Measurements from ENCODE around the gene PTPN1. TPM values are rescaled to one million over a fixed set of nuclear protein-coding genes. Genes with fewer than 3 reads are reported as not detected.
A peak's percentile ranks its signal among the peaks of the same experiment; 100 is the strongest.

The PTPN1 gene
- total RNA-seq, 3 donors from 2014 or later (not counting 1 experiment from before 2014, with no cell fraction given), result 52.9 to 64.5 (median 58.3) TPM

DNA sequence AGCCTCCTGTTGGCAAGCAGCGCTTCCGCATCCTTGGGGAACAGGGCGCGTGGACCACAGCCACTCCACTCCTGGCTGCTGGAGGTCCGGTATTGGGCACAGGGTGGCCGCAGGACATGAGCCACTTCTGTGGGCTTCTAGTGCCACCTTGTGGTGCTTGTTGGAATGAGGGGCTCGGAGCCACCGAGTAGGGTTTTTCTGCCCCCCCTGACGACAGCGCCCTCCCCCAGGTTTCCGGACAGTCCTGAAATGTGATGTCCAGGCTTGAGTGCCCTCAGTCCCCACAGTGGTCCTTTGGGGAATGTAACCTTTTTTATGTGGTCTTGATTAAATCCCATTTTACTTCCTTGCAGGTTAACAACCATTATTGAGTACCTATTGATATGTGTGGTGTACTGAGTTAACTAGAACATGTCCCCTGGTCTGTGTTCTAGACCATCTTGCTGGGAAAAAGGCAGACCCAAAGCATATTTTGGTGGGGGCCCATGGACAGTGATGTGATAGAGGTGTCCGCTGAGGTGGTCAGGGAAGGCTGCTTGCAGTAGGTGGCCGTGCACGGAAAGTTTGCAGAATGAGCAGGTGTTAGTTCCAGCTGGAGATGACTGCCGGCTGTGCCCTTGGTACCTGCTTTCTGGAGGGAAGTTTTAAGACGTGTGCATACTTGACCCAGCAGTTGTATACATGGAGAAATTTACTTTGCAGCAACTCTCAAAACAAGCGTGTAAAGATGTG is 70.0 kb downstream of the PTPN1 start:
- Mint-ChIP-seq H3K9me3 (no peaks in the 10 kb centered on the region), H3K4me3 (no peak overlapping the region), H3K36me3 (peaks cover 7% of the 10 kb centered on the region), H3K27me3 (ENCODE audit: low read depth in 2 of 2) (no peaks in the 10 kb centered on the region), H3K4me1 (peaks cover 0 to 12% of the 10 kb centered on the region in 2 donors), H3K27ac (no peak overlapping the region)
- DNase-seq, result peak; percentile 49 to 70
- Histone ChIP-seq H3K36me3 (ENCODE audit: control insufficient read depth, insufficient read depth, low read length) (peaks cover 80% of the 10 kb centered on the region), H3K9me3 (ENCODE audit: control insufficient read depth, insufficient read depth, low read length) (no peaks in the 10 kb centered on the region), H3K4me3 (ENCODE audit: low read length) (no peak overlapping the region), H3K27me3 (ENCODE audit: control insufficient read depth, insufficient read depth, low read length) (no peaks in the 10 kb centered on the region), H3K4me1 (ENCODE audit: control insufficient read depth, insufficient read depth, low read length) (no peaks in the 10 kb centered on the region), H3K27ac (ENCODE audit: low read length) (no peak overlapping the region)
- TF ChIP-seq, protein P1, sequence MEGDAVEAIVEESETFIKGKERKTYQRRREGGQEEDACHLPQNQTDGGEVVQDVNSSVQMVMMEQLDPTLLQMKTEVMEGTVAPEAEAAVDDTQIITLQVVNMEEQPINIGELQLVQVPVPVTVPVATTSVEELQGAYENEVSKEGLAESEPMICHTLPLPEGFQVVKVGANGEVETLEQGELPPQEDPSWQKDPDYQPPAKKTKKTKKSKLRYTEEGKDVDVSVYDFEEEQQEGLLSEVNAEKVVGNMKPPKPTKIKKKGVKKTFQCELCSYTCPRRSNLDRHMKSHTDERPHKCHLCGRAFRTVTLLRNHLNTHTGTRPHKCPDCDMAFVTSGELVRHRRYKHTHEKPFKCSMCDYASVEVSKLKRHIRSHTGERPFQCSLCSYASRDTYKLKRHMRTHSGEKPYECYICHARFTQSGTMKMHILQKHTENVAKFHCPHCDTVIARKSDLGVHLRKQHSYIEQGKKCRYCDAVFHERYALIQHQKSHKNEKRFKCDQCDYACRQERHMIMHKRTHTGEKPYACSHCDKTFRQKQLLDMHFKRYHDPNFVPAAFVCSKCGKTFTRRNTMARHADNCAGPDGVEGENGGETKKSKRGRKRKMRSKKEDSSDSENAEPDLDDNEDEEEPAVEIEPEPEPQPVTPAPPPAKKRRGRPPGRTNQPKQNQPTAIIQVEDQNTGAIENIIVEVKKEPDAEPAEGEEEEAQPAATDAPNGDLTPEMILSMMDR (IDR thresholded peaks at IDR 0.05), result peak; percentile 68
- intact Hi-C loops (cut with micrococcal nuclease), result loop anchor here (1.0 kb wide), 1 partner anchor 102 kb away; no protein-coding TSS in a partner anchor
- ATAC-seq, result peak; percentile 55 to 66 (median 66)
- 74% methylated on average over 17 of the region's 17 CpGs for WGBS (ENCODE audit: insufficient coverage)

DNA sequence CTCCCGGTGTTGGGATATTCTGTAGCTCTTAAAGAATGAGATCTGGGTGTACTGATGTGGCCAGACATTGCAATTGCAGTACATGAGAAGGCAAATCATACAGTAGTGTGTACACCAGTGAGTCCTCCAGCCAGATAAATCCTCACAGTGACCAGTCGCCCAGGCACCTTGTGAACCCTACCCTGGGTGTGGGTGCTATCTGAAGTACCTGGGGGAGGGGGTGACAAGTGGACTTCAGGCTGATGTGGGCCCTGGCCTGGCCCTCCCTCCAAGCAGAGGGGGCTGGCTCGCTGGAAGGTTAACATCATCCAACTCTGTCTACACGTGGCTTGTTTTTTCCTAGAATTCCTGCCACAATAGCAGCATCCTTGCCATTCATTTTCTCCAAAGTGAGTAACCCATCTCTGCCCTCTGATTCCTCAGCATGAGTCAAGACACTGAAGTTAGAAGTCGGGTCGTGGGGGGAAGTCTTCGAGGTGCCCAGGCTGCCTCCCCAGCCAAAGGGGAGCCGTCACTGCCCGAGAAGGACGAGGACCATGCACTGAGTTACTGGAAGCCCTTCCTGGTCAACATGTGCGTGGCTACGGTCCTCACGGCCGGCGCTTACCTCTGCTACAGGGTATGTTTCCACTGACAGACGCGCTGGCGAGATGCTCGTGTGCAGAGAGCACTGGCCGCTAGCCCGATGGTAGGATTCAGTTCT is 70.8 kb downstream of the PTPN1 start:
- peaks cover 0 to 7% of the 10 kb centered on the region in 2 donors for H3K4me1 Mint-ChIP-seq
- no peak overlapping the region for H3K27ac ChIP-seq (ENCODE audit: low read length)
- H3K9me3 Mint-ChIP-seq, result no peaks in the 10 kb centered on the region
- ATAC-seq (no peak), DNase-seq (no peak)
- WGBS (ENCODE audit: insufficient coverage), result 97% methylated on average over 21 of the region's 21 CpGs
- TF ChIP-seq, protein P1 (IDR thresholded peaks at IDR 0.05), result no peak
- no peak overlapping the region for H3K27ac Mint-ChIP-seq
- intact Hi-C loops (cut with micrococcal nuclease), result loop anchor here (1.0 kb wide), 1 partner anchor 103 kb away; no protein-coding TSS in a partner anchor
- no peak overlapping the region for H3K4me3 Mint-ChIP-seq
- H3K4me3 ChIP-seq (ENCODE audit: low read length), result no peak overlapping the region
- H3K36me3 Mint-ChIP-seq, result peaks cover 7% of the 10 kb centered on the region
- H3K9me3 ChIP-seq (ENCODE audit: control insufficient read depth, insufficient read depth, low read length), result no peaks in the 10 kb centered on the region
- no peaks in the 10 kb centered on the region for H3K4me1 ChIP-seq (ENCODE audit: control insufficient read depth, insufficient read depth, low read length)
- no peaks in the 10 kb centered on the region for H3K27me3 Mint-ChIP-seq (ENCODE audit: low read depth in 2 of 2)
- peaks cover 82% of the 10 kb centered on the region for H3K36me3 ChIP-seq (ENCODE audit: control insufficient read depth, insufficient read depth, low read length)
- no peaks in the 10 kb centered on the region for H3K27me3 ChIP-seq (ENCODE audit: control insufficient read depth, insufficient read depth, low read length)

DNA sequence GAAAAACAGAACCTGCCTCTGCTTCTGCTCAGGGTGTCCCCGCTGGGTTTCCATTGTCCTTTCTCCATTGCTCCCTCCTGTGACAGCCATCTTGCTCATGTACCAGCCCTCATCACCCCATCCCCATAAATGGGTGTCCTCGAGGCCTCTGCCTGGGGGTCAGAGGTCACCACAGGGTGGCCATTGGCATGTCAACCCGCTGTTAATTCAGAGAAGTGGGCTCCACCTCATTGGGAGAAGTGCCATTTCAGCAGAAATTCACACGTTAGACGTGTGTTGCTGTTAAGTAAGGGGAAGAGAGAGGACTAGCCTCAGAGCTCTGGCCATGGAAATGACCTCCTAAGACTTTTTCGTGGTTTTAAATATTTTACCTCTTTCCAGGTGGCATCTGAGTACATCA is 71.9 kb downstream of the PTPN1 start:
- 86% methylated on average over 5 of the region's 6 CpGs for WGBS (ENCODE audit: insufficient coverage)
- TF ChIP-seq, protein P1 (IDR thresholded peaks at IDR 0.05), result no peak
- Histone ChIP-seq H3K4me1 (ENCODE audit: control insufficient read depth, insufficient read depth, low read length) (no peaks in the 10 kb centered on the region), H3K9me3 (ENCODE audit: control insufficient read depth, insufficient read depth, low read length) (no peaks in the 10 kb centered on the region), H3K36me3 (ENCODE audit: control insufficient read depth, insufficient read depth, low read length) (peaks cover 89% of the 10 kb centered on the region), H3K27me3 (ENCODE audit: control insufficient read depth, insufficient read depth, low read length) (no peaks in the 10 kb centered on the region), H3K27ac (ENCODE audit: low read length) (peak overlapping the region; percentile 22), H3K4me3 (ENCODE audit: low read length) (no peak overlapping the region)
- no peaks in the 10 kb centered on the region for H3K27me3 Mint-ChIP-seq (ENCODE audit: low read depth in 2 of 2)
- peaks cover 7% of the 10 kb centered on the region for H3K36me3 Mint-ChIP-seq
- ATAC-seq (no peak), DNase-seq (no peak)
- no peak overlapping the region for H3K4me3 Mint-ChIP-seq
- H3K27ac Mint-ChIP-seq, result no peak overlapping the region
- H3K4me1 Mint-ChIP-seq, result peaks cover 0 to 5% of the 10 kb centered on the region in 2 donors
- intact Hi-C loops (cut with micrococcal nuclease), result no loop called here
- no peaks in the 10 kb centered on the region for H3K9me3 Mint-ChIP-seq

All from natural killer cell (primary cell).